Esophagus muscularis mucosa (tissue), 4 donors: ENCODE data around the gene FAM3C.

Source experiments
- EP300 ChIP-seq: sonication (generic); formaldehyde crosslinking; IDR thresholded peaks from one replicate; pipeline ENCODE4 v1.6.1; 2017; ENCODE audit warnings: antibody characterized with exemption
- POLR2A ChIP-seq: fragments of 450-650 bp; IDR thresholded peaks from one replicate; pipeline ENCODE4 v1.6.1; 2017; ENCODE audit warnings: antibody characterized with exemption, moderate library complexity, mild to moderate bottlenecking, low read depth
- POLR2AphosphoS5 ChIP-seq, 2 donors: sonication (generic); formaldehyde crosslinking; IDR thresholded peaks; one replicate each; pipeline ENCODE4 v1.6.1; 2017; ENCODE audit warnings: antibody characterized with exemption in 2 of 2
- TF ChIP-seq, protein P1 (sequence below), 3 experiments: fragments of 200-600 bp in 2 of 3; fragments of 450-650 bp in 1 of 3; sonication (generic) in 2 of 3; IDR thresholded peaks; one replicate each; pipeline ENCODE4 v1.5.1; 2017 to 2019; ENCODE audit warnings: antibody characterized with exemption in 3 of 3, mild to moderate bottlenecking in 2 of 3, moderate library complexity in 1 of 3

GRCh38 chr7:121394709-121395140 lies 1.4 kb downstream of the FAM3C start:
- no peak for TF ChIP-seq POLR2A
- TF ChIP-seq, protein P1, sequence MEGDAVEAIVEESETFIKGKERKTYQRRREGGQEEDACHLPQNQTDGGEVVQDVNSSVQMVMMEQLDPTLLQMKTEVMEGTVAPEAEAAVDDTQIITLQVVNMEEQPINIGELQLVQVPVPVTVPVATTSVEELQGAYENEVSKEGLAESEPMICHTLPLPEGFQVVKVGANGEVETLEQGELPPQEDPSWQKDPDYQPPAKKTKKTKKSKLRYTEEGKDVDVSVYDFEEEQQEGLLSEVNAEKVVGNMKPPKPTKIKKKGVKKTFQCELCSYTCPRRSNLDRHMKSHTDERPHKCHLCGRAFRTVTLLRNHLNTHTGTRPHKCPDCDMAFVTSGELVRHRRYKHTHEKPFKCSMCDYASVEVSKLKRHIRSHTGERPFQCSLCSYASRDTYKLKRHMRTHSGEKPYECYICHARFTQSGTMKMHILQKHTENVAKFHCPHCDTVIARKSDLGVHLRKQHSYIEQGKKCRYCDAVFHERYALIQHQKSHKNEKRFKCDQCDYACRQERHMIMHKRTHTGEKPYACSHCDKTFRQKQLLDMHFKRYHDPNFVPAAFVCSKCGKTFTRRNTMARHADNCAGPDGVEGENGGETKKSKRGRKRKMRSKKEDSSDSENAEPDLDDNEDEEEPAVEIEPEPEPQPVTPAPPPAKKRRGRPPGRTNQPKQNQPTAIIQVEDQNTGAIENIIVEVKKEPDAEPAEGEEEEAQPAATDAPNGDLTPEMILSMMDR (IDR thresholded peaks at IDR 0.05): no peak
- TF ChIP-seq EP300: no peak
- no peak for TF ChIP-seq POLR2AphosphoS5 (IDR thresholded peaks at IDR 0.05)
